Measurements from ENCODE around the gene CTNNA2. TPM values are rescaled to one million over a fixed set of nuclear protein-coding genes. Genes with fewer than 3 reads are reported as not detected.

Gene CTNNA2
- total RNA-seq, 6 experiments from 2014 or later, result 0.44 TPM; not detected in 5

GRCh38 chr2:79903222-79904000, 390.6 kb downstream of the CTNNA2 start:
- no peak for ATAC-seq
- H3K27me3 ChIP-seq, result no peaks in the 10 kb centered on the region
- H3K4me3 ChIP-seq, result no peak overlapping the region
- no peaks in the 10 kb centered on the region for H3K4me1 ChIP-seq
- no peak overlapping the region for H3K27ac ChIP-seq
- no peak for DNase-seq
- H3K36me3 ChIP-seq, result no peaks in the 10 kb centered on the region
- no peaks in the 10 kb centered on the region for H3K9me3 ChIP-seq
- whole genome bisulfite sequencing (ENCODE audit: insufficient coverage, low coverage, low lambda C conversion rate, missing lambda C conversion rate), result 52% methylated on average over 2 of the region's 5 CpGs
- TF ChIP-seq CTCF (IDR thresholded peaks at IDR 0.05) (no peak), POLR2A (IDR thresholded peaks at IDR 0.05) (no peak)
- intact Hi-C loops (cut with DNase I), result no loop called here

GRCh38 chr2:79906139-79906890, 393.5 kb downstream of the CTNNA2 start:
- DNase-seq (no peak), ATAC-seq (no peak)
- TF ChIP-seq POLR2A (IDR thresholded peaks at IDR 0.05) (no peak), CTCF (IDR thresholded peaks at IDR 0.05) (no peak)
- H3K9me3 ChIP-seq, result no peaks in the 10 kb centered on the region
- H3K36me3 ChIP-seq, result no peaks in the 10 kb centered on the region
- no peak overlapping the region for H3K27ac ChIP-seq
- intact Hi-C loops (cut with DNase I), result no loop called here
- no peaks in the 10 kb centered on the region for H3K4me1 ChIP-seq
- WGBS (ENCODE audit: insufficient coverage, low coverage, low lambda C conversion rate, missing lambda C conversion rate), result 55% methylated on average over 10 of the region's 10 CpGs
- H3K27me3 ChIP-seq, result no peaks in the 10 kb centered on the region
- no peak overlapping the region for H3K4me3 ChIP-seq

GRCh38 chr2:79909521-79909920, 396.7 kb downstream of the CTNNA2 start:
- H3K27ac ChIP-seq, result no peak overlapping the region
- intact Hi-C loops (cut with DNase I), result no loop called here
- no peaks in the 10 kb centered on the region for H3K9me3 ChIP-seq
- TF ChIP-seq POLR2A (IDR thresholded peaks at IDR 0.05), result no peak
- no peak for TF ChIP-seq CTCF (IDR thresholded peaks at IDR 0.05)
- H3K27me3 ChIP-seq, result no peaks in the 10 kb centered on the region
- H3K4me3 ChIP-seq, result no peak overlapping the region
- ATAC-seq (no peak), DNase-seq (no peak)
- H3K4me1 ChIP-seq, result no peaks in the 10 kb centered on the region
- WGBS (ENCODE audit: insufficient coverage, low coverage, low lambda C conversion rate, missing lambda C conversion rate), result 80% methylated on average over 18 of the region's 22 CpGs
- H3K36me3 ChIP-seq, result no peaks in the 10 kb centered on the region

GRCh38 chr2:79910643-79911042, 397.8 kb downstream of the CTNNA2 start:
- WGBS (ENCODE audit: insufficient coverage, low coverage, low lambda C conversion rate, missing lambda C conversion rate), result 20% methylated on average over 1 of the region's 1 CpG
- Histone ChIP-seq H3K9me3 (no peaks in the 10 kb centered on the region), H3K27ac (no peak overlapping the region), H3K4me1 (no peaks in the 10 kb centered on the region), H3K27me3 (no peaks in the 10 kb centered on the region), H3K36me3 (no peaks in the 10 kb centered on the region), H3K4me3 (no peak overlapping the region)
- intact Hi-C loops (cut with DNase I), result no loop called here
- DNase-seq, result no peak
- no peak for ATAC-seq
- TF ChIP-seq POLR2A (IDR thresholded peaks at IDR 0.05) (no peak), CTCF (IDR thresholded peaks at IDR 0.05) (no peak)

Data from right lobe of liver (tissue), 6 donors.